Sigmoid colon (tissue), 3 donors: ENCODE results near the gene THSD7B.

ENCODE experiments used
- POLR2A ChIP-seq, 2 donors: fragments of 450-650 bp; IDR thresholded peaks; one replicate each; pipeline ENCODE4 v1.6.1; 2016; ENCODE audit warnings: antibody characterized with exemption in 2 of 2, mild to moderate bottlenecking in 2 of 2, moderate library complexity in 2 of 2
- TF ChIP-seq, protein P1 (sequence below), 4 experiments: fragments of 450-650 bp in 3 of 4; fragments of 200-600 bp in 1 of 4; IDR thresholded peaks; one replicate each; pipeline ENCODE4 v1.5.1; 2016 to 2019; ENCODE audit warnings: antibody characterized with exemption in 4 of 4, mild to moderate bottlenecking in 3 of 4, moderate library complexity in 2 of 4

DNA sequence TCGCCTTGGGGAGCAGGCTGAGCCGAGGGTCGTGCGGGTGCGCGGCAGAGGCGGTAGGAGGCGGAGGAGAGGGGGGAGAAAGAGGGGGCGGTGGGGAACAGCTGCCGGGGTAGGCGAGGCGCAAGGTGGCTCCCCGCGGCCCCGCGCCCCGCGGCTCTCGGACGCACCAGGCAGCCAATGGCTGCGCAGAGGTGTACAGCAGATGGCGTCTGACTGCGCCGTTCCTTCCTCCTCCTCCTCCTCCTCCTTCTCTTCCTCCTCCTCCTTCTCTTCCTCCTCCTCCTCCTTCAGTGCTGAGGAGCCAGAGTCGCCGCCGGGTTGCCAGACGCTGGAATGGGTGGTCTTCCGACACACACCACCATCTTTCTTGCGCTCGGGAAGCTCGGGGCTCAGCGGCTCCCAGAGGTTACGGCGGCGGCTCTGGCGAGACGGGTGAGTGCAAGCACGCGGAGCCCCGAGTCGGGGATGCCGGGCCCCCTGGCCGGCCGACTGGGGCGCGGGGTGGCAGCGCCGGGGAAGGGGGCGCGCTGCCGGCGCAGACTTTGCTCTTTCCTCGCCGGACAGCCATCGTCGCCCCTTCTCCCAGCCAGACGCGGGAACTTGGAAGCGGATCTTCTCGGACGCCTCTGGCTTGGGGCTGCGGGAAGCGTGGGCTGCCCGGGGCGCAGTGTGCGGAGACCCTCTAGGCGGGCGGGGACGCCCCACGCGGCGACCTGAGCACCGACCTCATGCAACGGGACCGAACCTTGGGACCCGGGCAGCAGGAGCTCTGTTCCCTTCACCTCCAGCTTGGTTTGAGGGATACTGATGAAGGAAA is at the start of gene THSD7B:
- TF ChIP-seq, protein P1, sequence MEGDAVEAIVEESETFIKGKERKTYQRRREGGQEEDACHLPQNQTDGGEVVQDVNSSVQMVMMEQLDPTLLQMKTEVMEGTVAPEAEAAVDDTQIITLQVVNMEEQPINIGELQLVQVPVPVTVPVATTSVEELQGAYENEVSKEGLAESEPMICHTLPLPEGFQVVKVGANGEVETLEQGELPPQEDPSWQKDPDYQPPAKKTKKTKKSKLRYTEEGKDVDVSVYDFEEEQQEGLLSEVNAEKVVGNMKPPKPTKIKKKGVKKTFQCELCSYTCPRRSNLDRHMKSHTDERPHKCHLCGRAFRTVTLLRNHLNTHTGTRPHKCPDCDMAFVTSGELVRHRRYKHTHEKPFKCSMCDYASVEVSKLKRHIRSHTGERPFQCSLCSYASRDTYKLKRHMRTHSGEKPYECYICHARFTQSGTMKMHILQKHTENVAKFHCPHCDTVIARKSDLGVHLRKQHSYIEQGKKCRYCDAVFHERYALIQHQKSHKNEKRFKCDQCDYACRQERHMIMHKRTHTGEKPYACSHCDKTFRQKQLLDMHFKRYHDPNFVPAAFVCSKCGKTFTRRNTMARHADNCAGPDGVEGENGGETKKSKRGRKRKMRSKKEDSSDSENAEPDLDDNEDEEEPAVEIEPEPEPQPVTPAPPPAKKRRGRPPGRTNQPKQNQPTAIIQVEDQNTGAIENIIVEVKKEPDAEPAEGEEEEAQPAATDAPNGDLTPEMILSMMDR (IDR thresholded peaks at IDR 0.05) = no peak
- TF ChIP-seq POLR2A (IDR thresholded peaks at IDR 0.05) = no peak
